ENCODE results near the gene PLAU.
"Not testable (repeated sequence)": the region's sequence is repeated elsewhere in the genome, so short reads cannot be mapped to it uniquely, and the experiment has no call there.

The PLAU gene

DNA sequence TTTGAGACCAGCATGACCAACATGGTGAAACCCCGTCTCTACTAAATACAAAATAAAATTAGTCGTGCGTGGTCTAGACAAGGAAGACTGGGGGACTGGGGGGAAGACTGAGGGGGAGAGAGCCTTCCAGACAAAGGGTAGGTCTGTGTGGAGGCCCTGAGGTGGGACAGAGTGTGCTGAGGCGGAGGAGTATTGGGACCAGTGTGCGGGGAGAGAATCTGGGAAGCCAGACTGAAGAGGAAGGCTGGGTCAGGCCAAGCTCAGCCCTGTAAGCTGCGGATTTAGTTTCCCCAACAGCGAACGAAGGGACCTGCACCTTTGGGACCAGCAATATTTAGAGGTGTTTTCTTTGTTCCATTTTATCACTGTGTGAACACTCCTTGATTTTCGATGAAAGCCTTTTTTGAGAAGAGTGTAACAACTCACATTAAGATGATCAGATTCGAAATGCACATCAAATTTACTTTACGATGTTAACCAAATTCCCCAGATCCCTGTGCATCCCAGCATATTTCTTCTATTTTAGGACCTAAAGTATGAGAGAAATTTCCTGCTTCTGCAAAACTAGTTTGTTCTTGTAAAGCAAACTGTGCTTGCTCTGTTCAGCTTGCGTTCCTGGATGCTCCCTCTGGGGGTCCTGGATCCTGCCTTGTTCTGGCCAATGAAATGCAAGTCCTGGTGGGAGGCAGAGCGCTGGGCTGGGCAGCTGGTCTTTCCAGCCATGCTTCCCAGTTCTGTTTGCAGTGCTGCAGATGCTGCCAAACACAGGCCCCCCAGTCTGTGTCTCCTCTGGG, 39.4 kb downstream of the PLAU start:
- DNase-seq (ENCODE audit: low read depth): no peak

DNA sequence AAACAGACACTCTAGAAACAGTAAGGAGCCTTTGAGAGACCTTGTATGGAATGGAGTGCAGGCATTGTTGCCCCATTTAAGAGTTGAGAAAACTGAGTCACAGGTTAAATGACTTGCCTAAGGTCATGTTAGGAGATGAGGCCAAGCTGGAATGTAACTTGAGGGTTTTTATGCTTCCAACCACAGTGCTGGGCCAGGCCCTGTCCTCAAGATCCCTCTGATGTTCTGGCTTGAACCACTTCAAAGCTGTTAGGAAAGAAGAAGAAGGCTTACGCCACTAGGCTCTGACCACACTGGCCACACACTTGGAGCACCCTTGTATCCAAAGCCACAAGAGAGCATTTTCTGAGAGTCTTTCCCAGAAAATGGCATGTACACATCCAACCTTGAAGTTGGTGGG, 42.7 kb downstream of the PLAU start:
- no peak for DNase-seq (ENCODE audit: low read depth)

DNA sequence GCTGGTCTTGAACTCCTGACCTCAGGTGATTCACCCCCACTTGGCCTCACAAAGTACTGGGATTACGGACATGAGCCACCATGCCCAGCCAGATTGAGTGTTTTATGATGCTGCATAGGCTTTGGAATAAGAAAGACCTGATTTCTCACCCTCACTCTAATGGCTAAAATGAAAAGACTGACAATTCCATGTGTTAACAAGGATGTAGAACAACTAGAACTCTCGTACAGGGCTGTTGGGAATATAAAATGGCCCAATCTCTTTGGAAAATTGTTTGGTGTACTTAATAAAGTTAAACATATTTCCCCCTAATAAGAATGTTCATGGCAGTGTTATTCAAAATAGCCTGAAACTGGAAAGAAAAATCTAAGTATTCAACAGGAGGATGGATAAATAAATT, 43.8 kb downstream of the PLAU start:
- DNase-seq (ENCODE audit: low read depth): no peak

- no peak for DNase-seq (ENCODE audit: low read depth)
Observed at GRCh38 chr10:73955719-73956118, 44.8 kb downstream of the PLAU start.

DNA sequence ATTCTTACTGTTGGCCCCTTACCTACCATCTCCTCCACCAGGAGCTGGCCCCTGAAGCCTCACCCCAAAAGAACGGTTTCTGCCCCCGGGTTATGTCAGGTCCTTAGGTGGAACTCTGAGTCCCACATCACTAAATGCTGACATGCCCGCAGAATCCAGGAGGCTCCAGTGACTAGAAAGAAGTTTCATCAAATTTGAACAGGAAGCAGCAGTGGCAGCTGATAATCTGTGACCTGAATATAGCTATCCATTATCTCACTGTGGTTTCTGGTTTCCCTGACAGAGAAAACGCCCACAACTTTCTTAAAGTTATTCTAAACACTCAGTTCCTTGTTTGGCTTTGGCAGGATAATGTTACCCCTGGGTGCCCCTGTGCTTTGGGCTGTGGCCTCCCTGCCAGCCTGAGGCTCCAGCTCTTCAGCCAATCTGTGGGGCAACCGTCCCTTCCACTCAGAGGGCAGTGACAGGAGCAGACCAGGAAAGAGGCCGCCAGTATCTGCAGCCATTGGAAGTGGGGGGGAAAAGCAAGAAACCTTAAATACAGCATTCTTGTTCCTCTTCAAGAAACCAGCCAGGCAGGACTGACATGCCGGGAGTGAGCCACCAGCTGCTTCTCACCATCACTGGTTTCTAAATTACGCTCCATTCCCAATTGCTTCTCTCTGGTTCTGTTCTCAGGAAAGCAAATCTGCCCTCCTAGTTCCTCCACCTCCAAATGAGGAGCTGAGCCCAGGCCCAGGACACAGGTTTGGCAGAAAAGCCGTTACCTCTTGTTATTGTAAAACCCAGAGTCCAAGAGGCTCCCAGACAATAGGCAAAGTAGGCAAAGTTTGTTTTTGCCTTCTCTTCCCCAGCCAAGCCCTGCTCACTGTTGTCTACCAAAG, 45.8 kb downstream of the PLAU start:
- peak; percentile 33 for DNase-seq (ENCODE audit: low read depth)

DNA sequence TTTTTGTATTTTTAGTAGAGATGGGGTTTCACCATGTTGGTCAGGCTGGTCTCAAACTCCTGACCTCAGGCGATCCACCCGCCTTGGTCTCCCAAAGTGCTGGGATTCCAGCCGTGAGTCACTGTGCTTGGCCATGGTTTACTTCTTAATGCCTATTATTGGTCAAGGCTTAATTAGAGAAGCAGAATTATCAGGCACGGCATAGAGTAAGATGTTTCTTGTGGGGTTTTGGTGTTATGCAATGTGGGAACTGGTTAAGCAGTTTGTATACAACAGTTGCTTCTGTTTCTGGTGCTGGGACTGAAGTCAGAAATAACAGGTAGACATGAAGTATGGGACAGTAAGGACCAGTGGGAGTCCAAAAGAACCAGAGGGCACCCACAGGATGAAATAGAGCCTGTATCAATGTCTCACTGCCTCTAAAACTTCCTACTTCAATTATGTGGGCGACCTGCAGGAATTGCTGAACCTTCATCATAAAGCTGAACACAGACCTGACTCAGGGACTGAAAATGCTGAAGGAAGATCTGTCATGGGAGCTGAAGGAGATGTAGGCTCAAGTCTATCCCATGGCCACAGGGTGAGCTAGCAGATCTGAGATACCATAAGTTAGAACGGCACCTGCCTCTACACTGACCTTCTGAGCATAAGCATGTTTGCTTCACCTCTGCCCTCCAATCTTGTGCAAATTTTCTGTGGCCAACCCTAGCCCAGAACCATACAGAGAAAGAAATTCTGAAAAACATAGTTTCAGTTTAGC, 48.7 kb downstream of the PLAU start:
- DNase-seq (ENCODE audit: low read depth): peak; percentile 68

GRCh38 chr10:73962386-73962785, 51.5 kb downstream of the PLAU start:
- DNase-seq (ENCODE audit: low read depth): no peak

DNA sequence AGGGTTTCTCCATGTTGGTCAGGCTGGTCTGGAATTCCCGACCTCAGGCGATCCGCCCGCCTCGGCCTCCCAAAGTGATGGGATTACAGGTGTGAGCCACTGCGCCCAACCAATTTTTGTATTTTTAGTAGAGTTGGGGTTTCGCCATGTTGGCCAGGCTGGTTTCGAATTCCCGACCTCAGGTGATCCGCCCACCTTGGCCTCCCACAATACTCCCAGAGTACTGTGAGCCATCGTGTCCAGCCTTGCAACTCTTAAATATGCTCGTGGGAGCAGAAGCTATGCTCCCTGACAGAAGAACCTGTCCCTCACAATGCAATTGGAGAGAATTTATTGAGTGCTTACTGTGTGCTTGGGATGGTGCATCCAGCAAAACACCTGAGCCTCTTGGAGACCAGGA, 52.6 kb downstream of the PLAU start:
- DNase-seq (ENCODE audit: low read depth): not testable (repeated sequence)

DNA sequence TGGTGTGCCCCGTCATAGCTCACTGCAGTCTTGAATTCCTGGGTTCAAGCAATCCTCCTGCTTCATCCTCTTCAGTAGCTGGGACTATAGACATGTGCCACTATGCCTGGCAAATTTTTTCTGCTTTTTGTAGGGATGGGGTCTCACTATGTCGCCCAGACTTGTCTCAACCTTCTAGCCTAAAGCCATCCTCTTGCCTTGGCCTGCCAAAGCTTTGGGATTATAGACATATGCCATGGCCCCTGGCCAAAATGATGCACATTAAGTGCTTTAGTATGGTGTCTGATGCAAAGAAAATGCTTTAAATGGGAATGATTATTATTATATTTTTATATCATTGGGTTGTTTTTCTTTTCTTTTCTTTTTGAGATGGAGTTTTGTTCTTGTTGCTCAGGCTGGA, 53.8 kb downstream of the PLAU start:
- no peak for DNase-seq (ENCODE audit: low read depth)

DNA sequence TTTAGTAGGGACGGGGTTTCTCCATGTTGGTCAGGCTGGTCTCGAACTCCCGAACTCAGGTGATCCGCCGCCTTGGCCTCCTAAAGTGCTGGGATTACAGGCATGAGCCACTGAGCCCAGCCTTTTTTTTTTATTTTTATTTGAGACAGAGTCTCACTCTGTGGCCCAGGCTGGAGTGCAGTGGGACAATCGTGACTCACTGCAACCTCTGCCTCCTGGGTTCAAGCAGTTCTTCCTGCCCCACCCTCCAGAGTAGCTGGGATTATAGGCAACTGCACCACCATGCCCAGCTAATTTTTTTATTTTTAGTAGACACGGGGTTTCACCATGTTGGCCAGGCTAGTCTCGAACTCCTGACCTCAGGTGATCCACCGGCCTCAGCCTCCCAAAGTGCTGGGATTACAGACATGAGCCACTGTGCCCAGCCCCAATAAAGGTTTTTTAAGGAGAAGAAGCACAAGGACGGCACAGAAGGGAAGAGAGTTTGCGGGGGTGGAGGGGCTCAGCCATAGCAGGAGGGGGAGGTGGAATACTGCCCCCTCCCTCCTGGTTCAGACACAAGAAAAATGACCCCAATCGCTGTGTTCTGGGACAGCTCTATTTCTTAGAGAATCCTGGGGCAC, 54.4 kb downstream of the PLAU start:
- peak; percentile 54 for DNase-seq (ENCODE audit: low read depth)

- peak; percentile 97 for DNase-seq (ENCODE audit: low read depth)
Observed at GRCh38 chr10:73965890-73966768, 55.2 kb downstream of the PLAU start.

DNA sequence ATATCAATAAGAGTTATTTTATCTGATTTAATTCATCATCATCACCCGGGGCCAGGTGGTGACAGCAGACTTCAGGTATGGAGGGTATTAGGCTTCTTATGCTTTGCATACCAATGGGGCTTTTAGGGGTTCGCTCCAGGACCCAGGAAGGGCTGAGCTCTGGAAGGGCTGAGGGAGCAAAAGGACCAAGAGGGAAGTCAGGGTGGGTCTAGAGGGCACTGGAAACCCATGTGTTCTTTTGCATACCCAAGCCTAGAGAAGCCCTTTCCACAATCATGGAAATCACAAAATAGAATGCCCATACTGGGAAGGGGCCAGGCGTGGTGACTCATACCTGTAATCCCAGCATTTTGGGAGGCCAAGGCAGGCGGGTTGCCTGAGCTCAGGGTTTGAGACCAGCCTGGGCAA, 56.1 kb downstream of the PLAU start:
- no peak for DNase-seq (ENCODE audit: low read depth)
